GM12801 (cell line): ENCODE results near the gene ZNF341.

Experiments used
- TF ChIP-seq, protein P1 (sequence below): IDR thresholded peaks from one replicate; pipeline ENCODE4 v1.5.1; 2011; ENCODE audit warnings: control low read depth; ENCODE audit not compliant: insufficient read length; ENCODE audit errors: extremely low read depth

ZNF341 gene

DNA sequence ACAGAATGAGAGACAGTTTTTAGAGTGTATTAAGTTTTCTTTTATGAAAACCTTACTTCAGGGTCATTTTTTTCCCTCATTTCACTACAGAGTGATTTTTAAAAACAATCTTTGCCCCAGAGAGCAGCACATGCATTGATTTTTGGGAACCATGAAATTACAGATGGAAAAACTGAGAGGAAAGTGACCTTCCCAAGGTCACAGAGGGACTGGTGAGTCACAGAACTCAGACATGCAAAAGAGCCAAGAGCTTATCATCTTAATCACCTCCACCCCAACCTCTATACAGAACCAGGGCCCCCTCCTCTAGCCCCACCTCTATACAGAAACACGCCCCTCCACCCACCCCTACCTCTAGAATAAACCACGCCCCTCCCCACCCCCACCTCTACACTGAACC lies 22.4 kb upstream of the ZNF341 start:
- TF ChIP-seq, protein P1, sequence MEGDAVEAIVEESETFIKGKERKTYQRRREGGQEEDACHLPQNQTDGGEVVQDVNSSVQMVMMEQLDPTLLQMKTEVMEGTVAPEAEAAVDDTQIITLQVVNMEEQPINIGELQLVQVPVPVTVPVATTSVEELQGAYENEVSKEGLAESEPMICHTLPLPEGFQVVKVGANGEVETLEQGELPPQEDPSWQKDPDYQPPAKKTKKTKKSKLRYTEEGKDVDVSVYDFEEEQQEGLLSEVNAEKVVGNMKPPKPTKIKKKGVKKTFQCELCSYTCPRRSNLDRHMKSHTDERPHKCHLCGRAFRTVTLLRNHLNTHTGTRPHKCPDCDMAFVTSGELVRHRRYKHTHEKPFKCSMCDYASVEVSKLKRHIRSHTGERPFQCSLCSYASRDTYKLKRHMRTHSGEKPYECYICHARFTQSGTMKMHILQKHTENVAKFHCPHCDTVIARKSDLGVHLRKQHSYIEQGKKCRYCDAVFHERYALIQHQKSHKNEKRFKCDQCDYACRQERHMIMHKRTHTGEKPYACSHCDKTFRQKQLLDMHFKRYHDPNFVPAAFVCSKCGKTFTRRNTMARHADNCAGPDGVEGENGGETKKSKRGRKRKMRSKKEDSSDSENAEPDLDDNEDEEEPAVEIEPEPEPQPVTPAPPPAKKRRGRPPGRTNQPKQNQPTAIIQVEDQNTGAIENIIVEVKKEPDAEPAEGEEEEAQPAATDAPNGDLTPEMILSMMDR = no peak

- TF ChIP-seq, protein P1 = no peak
Measured at GRCh38 chr20:33709905-33710541, 21.8 kb upstream of the ZNF341 start.

GRCh38 chr20:33710681-33711445 lies 20.9 kb upstream of the ZNF341 start:
- TF ChIP-seq, protein P1 = no peak

- TF ChIP-seq, protein P1 = no peak
Measured at GRCh38 chr20:33711446-33711738, 20.4 kb upstream of the ZNF341 start.

- TF ChIP-seq, protein P1 = no peak
Measured at GRCh38 chr20:33713865-33714367, 17.9 kb upstream of the ZNF341 start.

DNA sequence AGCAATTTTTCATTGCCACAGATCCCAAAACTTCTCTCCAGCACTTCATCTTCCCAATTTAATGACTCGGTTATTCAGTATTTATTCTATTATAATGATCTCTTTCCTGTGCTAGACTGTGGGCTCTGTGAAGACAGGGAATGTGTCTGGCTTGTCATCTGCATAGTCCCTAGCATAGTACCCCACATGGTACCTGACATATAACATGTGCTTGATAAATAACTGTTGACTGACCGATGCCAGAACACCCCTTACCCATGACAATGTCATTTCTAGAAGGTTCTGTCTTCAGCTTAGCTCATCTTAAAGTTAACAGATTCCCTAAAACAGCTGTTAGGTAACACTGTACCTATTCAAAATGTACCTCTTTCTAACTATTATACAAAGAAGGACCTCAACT lies 15.3 kb upstream of the ZNF341 start:
- TF ChIP-seq, protein P1 = no peak

DNA sequence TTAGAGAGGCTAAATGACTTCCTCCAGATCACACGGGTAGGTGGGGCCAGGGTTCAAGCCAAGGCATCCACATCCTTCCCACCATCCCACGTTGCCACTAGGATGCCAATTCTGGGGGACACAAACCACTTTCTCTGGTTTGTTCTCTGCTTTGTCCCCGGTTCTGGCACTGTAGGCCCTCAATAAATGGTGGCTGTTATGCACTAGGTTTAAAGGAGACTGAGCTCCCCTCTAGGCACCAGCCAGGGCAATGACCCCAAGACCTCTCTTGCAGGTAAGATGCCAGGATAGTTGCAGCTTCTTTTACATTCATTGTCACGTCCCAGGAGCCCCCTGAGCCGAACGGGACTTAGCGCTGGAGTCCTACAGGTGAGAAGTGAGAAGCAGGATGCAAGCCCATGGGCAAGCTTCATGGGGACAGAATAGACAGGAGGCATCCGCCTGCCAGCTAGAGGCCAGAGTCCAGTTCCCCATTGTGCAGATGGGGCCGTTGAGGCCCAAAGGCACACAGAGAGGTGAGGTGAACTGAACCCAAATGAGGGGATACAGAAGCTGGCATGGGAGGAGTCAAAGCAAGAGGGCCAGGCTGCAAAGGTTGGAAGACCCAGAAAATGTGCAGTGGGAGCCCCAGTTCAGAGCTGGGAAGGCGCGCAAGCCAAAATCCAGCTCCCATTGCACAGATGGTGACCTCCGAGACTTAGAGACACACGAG lies 12.4 kb upstream of the ZNF341 start:
- TF ChIP-seq, protein P1 = no peak
